Hepatocyte (in vitro differentiated cells): ENCODE measurements around the gene PDLIM4. TPM values are rescaled to one million over a fixed set of nuclear protein-coding genes. Genes with fewer than 3 reads are reported as not detected.
A peak's percentile ranks its signal among the peaks of the same experiment; 100 is the strongest.

Experiments
- DNase-seq: peaks from one replicate; pipeline ENCODE4 v3.0.0-alpha.2; 2016; ENCODE audit warnings: low spot score
- H2AFZ ChIP-seq: fragments of 200-600 bp; sonication (generic); 2 replicates; pipeline ENCODE4 v1.6.0; 2016; ENCODE audit warnings: antibody characterized with exemption, mild to moderate bottlenecking
- H3K27ac ChIP-seq: fragments of 200-600 bp; sonication (generic); 2 replicates; pipeline ENCODE4 v1.5.1; 2016; ENCODE audit warnings: mild to moderate bottlenecking
- H3K27me3 ChIP-seq: fragments of 200-600 bp; sonication (generic); 2 replicates; pipeline ENCODE4 v1.6.1; 2016
- H3K36me3 ChIP-seq: fragments of 200-600 bp; sonication (generic); replicated peaks from 2 replicates; pipeline ENCODE4 v1.5.1; 2016; ENCODE audit warnings: low read depth; ENCODE audit not compliant: insufficient read depth
- H3K4me1 ChIP-seq: fragments of 200-600 bp; sonication (generic); 2 replicates; pipeline ENCODE4 v1.5.1; 2016; ENCODE audit warnings: mild to moderate bottlenecking, moderate library complexity; ENCODE audit not compliant: insufficient read depth
- H3K4me2 ChIP-seq: fragments of 200-600 bp; sonication (generic); 2 replicates; pipeline ENCODE4 v1.6.0; 2016
- H3K4me3 ChIP-seq: fragments of 200-600 bp; sonication (generic); 2 replicates; pipeline ENCODE4 v1.5.1; 2016; ENCODE audit warnings: mild to moderate bottlenecking
- H3K79me2 ChIP-seq: fragments of 200-600 bp; sonication (generic); 2 replicates; pipeline ENCODE4 v1.6.0; 2017; ENCODE audit warnings: mild to moderate bottlenecking
- H3K9me2 ChIP-seq: fragments of 200-600 bp; sonication (generic); replicated peaks from 2 replicates; pipeline ENCODE4 v1.6.0; 2017; ENCODE audit warnings: mild to moderate bottlenecking; ENCODE audit not compliant: insufficient read depth
- H3K9me3 ChIP-seq: fragments of 200-600 bp; sonication (generic); 2 replicates; pipeline ENCODE4 v1.5.1; 2016; ENCODE audit warnings: low read depth, mild to moderate bottlenecking
- H4K20me1 ChIP-seq: fragments of 200-600 bp; sonication (generic); 2 replicates; pipeline ENCODE4 v1.6.0; 2016; ENCODE audit warnings: mild to moderate bottlenecking; ENCODE audit not compliant: insufficient read depth, poor library complexity, severe bottlenecking
- CTCF ChIP-seq: fragments of 200-600 bp; sonication (generic); IDR thresholded peaks from 2 replicates; pipeline ENCODE4 v1.5.1; 2016; ENCODE audit warnings: antibody characterized with exemption, mild to moderate bottlenecking; ENCODE audit not compliant: poor library complexity
- EZH2 ChIP-seq: fragments of 200-600 bp; sonication (generic); IDR thresholded peaks from 2 replicates; pipeline ENCODE4 v1.6.1; 2016; ENCODE audit warnings: antibody characterized with exemption, mild to moderate bottlenecking, borderline replicate concordance
- EZH2phosphoT487 ChIP-seq: fragments of 200-600 bp; sonication (generic); IDR thresholded peaks from one replicate; pipeline ENCODE4 v1.6.1; 2018; ENCODE audit warnings: antibody characterized with exemption, mild to moderate bottlenecking, low read depth, moderate library complexity; ENCODE audit not compliant: unreplicated experiment, severe bottlenecking
- WGBS: methylation state at CpG from one replicate; pipeline ENCODE4 v1.1.6; 2016; ENCODE audit warnings: low lambda C conversion rate; ENCODE audit errors: missing lambda C conversion rate; 5-methylcytosine and 5-hydroxymethylcytosine counted together
- polyA plus RNA-seq: library from polyadenylated mRNA; unstranded; fragments of >200 nt; fragmentation: Nextera tagmentation; extraction: Ambion mirVana; gene quantifications from 2 replicates; pipeline ENCODE4 v1.2.1, GENCODE V29; 2016
- total RNA-seq: library from RNA; depleted of rRNA; stranded (reverse); fragments of >200 nt; gene quantifications from 2 replicates; pipeline ENCODE4 v1.2.3, GENCODE V29; 2014

PDLIM4 gene
- total and polyA plus RNA-seq, 2 experiments from 2014 or later, result 16.4 to 102 TPM

- DNase-seq, result no peak
- no peak overlapping the region for H3K4me3 ChIP-seq
- H3K9me2 ChIP-seq, result no peaks in the 10 kb centered on the region
- peaks cover 20% of the 10 kb centered on the region for H3K4me1 ChIP-seq
- H3K79me2 ChIP-seq, result no peaks in the 10 kb centered on the region
- no peak overlapping the region for H3K4me2 ChIP-seq
- TF ChIP-seq EZH2phosphoT487, result no peak
- TF ChIP-seq CTCF, result no peak
- TF ChIP-seq EZH2, result no peak
- 86% methylated on average over 6 of the region's 6 CpGs for WGBS
- no peaks in the 10 kb centered on the region for H3K36me3 ChIP-seq
- peak overlapping the region; percentile 83 for H3K27ac ChIP-seq
- no peaks in the 10 kb centered on the region for H3K27me3 ChIP-seq
- H2AFZ ChIP-seq, result no peak overlapping the region
- H3K9me3 ChIP-seq, result no peaks in the 10 kb centered on the region
- no peaks in the 10 kb centered on the region for H4K20me1 ChIP-seq
Measured at GRCh38 chr5:132277256-132277655, 19.8 kb downstream of the PDLIM4 start.

GRCh38 chr5:132277971-132278853 lies 20.7 kb downstream of the PDLIM4 start:
- H3K4me2 ChIP-seq, result peak overlapping the region; percentile 47
- peak; percentile 80 for DNase-seq

DNA sequence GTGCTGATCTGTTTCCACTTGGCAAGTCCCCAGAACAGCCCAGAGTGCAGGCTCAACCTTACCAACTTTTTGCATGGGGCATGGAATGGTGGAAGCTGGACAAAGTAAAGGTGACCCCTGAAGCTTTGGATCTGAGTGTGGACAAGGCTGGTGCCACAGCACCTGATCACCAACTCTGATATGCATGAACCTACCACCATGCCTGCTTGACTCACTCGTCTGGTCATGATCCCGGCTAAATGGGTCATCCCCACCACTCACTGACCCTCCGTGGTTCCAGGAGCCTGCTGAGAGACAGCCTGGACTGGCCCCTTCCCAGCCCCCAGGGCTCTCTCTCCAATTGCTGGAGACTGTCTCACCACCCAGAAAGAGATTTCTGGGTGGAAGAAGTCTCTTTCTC lies 22.3 kb downstream of the PDLIM4 start:
- no peaks in the 10 kb centered on the region for H3K9me3 ChIP-seq
- no peak overlapping the region for H3K4me3 ChIP-seq
- peak overlapping the region; percentile 83 for H3K27ac ChIP-seq
- no peak overlapping the region for H3K4me2 ChIP-seq
- H3K79me2 ChIP-seq, result no peaks in the 10 kb centered on the region
- H2AFZ ChIP-seq, result no peak overlapping the region
- no peaks in the 10 kb centered on the region for H3K9me2 ChIP-seq
- no peak for TF ChIP-seq EZH2
- no peak for TF ChIP-seq EZH2phosphoT487
- TF ChIP-seq CTCF, result no peak
- H3K36me3 ChIP-seq, result no peaks in the 10 kb centered on the region
- H3K4me1 ChIP-seq, result peaks cover 20% of the 10 kb centered on the region
- WGBS, result 88% methylated on average over 3 of the region's 3 CpGs
- H3K27me3 ChIP-seq, result no peaks in the 10 kb centered on the region
- DNase-seq, result no peak
- H4K20me1 ChIP-seq, result no peaks in the 10 kb centered on the region

More at GRCh38 chr5:132277971-132278853, 20.7 kb downstream of the PDLIM4 start:
- H3K79me2 ChIP-seq, result no peaks in the 10 kb centered on the region
- H3K36me3 ChIP-seq, result no peaks in the 10 kb centered on the region
- H3K27me3 ChIP-seq, result no peaks in the 10 kb centered on the region
- H3K4me1 ChIP-seq, result peaks cover 20% of the 10 kb centered on the region
- no peaks in the 10 kb centered on the region for H3K9me2 ChIP-seq
- no peaks in the 10 kb centered on the region for H3K9me3 ChIP-seq
- TF ChIP-seq EZH2, result no peak
- no peak for TF ChIP-seq EZH2phosphoT487
- TF ChIP-seq CTCF, result no peak
- no peak overlapping the region for H3K4me3 ChIP-seq
- no peaks in the 10 kb centered on the region for H4K20me1 ChIP-seq
- no peak overlapping the region for H2AFZ ChIP-seq
- peak overlapping the region; percentile 83 for H3K27ac ChIP-seq
- WGBS, result 62% methylated on average over 6 of the region's 6 CpGs
